ENCODE measurements around the gene MIEF2.

The MIEF2 gene

GRCh38 chr17:18235743-18236256, 24.7 kb upstream of the MIEF2 start:
- DNase-seq, result peak; percentile 94

GRCh38 chr17:18236494-18236893, 24.0 kb upstream of the MIEF2 start:
- no peak for DNase-seq

- DNase-seq, result no peak
Observed at GRCh38 chr17:18237461-18237860, 23.0 kb upstream of the MIEF2 start.

- DNase-seq, result no peak
Observed at GRCh38 chr17:18238299-18238698, 22.2 kb upstream of the MIEF2 start.

- DNase-seq, result no peak
Observed at GRCh38 chr17:18240449-18240848, 20.0 kb upstream of the MIEF2 start.

- DNase-seq, result no peak
Observed at GRCh38 chr17:18241229-18241871, 19.1 kb upstream of the MIEF2 start.

GRCh38 chr17:18245038-18245776, 15.3 kb upstream of the MIEF2 start:
- no peak for DNase-seq

- no peak for DNase-seq
Observed at GRCh38 chr17:18246109-18246725, 14.2 kb upstream of the MIEF2 start.

GRCh38 chr17:18246880-18247612, 13.4 kb upstream of the MIEF2 start:
- peak; percentile 18 for DNase-seq

- DNase-seq, result no peak
Observed at GRCh38 chr17:18247613-18248001, 12.9 kb upstream of the MIEF2 start.

- no peak for DNase-seq
Observed at GRCh38 chr17:18248300-18248731, 12.1 kb upstream of the MIEF2 start.

- DNase-seq, result no peak
Observed at GRCh38 chr17:18248811-18249210, 11.7 kb upstream of the MIEF2 start.

GRCh38 chr17:18250259-18250658, 10.2 kb upstream of the MIEF2 start:
- DNase-seq, result no peak

- DNase-seq, result no peak
Observed at GRCh38 chr17:18250708-18251107, 9.8 kb upstream of the MIEF2 start.

- DNase-seq, result no peak
Observed at GRCh38 chr17:18251204-18251603, 9.3 kb upstream of the MIEF2 start.

GRCh38 chr17:18252160-18252559, 8.3 kb upstream of the MIEF2 start:
- no peak for DNase-seq

- DNase-seq, result no peak
Observed at GRCh38 chr17:18253187-18253884, 7.1 kb upstream of the MIEF2 start.

- no peak for DNase-seq
Observed at GRCh38 chr17:18253947-18254821, 6.3 kb upstream of the MIEF2 start.

GRCh38 chr17:18254888-18255649, 5.4 kb upstream of the MIEF2 start:
- no peak for DNase-seq

- DNase-seq, result no peak
Observed at GRCh38 chr17:18256351-18256750, 4.1 kb upstream of the MIEF2 start.

GRCh38 chr17:18256776-18257175, 3.7 kb upstream of the MIEF2 start:
- DNase-seq, result no peak
